Fibroblast of lung (primary cell): Measurements from ENCODE around the gene NUBPL. TPM values are rescaled to one million over a fixed set of nuclear protein-coding genes. Genes with fewer than 3 reads are reported as not detected.

ENCODE experiments used
- DNase-seq, 2 donors: peaks; one replicate each; pipeline versions ENCODE4 v3.0.0 to v3.0.0-alpha.2; 2010; ENCODE audit warnings: low read depth in 2 of 2
- H2AFZ ChIP-seq: 2 replicates; pipeline ENCODE4 v1.5.1; 2012; ENCODE audit warnings: low read length, control low read depth, inconsistent platforms
- H3K27ac ChIP-seq: 2 replicates; pipeline ENCODE4 v1.5.1; 2011; ENCODE audit warnings: low read length, control low read depth; ENCODE audit not compliant: insufficient read depth
- H3K27me3 ChIP-seq: 2 replicates; pipeline ENCODE4 v1.5.1; 2011; ENCODE audit warnings: mild to moderate bottlenecking, low read length; ENCODE audit not compliant: control insufficient read depth, insufficient read depth
- H3K36me3 ChIP-seq: 2 replicates; pipeline ENCODE4 v1.5.1; 2011; ENCODE audit warnings: low read length; ENCODE audit not compliant: control insufficient read depth, insufficient read depth
- H3K4me1 ChIP-seq: 2 replicates; pipeline ENCODE4 v1.5.1; 2011; ENCODE audit warnings: low read length; ENCODE audit not compliant: control insufficient read depth, insufficient read depth; ENCODE audit errors: extremely low read depth
- H3K4me2 ChIP-seq: 2 replicates; pipeline ENCODE4 v1.5.1; 2011; ENCODE audit warnings: low read length, control low read depth; ENCODE audit not compliant: insufficient read depth; ENCODE audit errors: extremely low read depth
- H3K4me3 ChIP-seq, 4 experiments: fragments of 200-600 bp in 1 of 4; sonication (generic) in 1 of 4; replicated peaks in 1 of 4; 2 replicates each; pipeline ENCODE4 v1.5.1; 2011 to 2016; ENCODE audit warnings: low read length in 4 of 4, low read depth in 3 of 4, mild to moderate bottlenecking in 3 of 4, control low read depth in 2 of 4, inconsistent platforms in 1 of 4, mixed read lengths in 1 of 4; ENCODE audit not compliant: insufficient read depth in 1 of 4; ENCODE audit errors: control extremely low read depth in 1 of 4
- H3K79me2 ChIP-seq: 2 replicates; pipeline ENCODE4 v1.5.1; 2012; ENCODE audit warnings: mild to moderate bottlenecking, low read length, inconsistent platforms; ENCODE audit not compliant: control insufficient read depth, insufficient read depth
- H3K9ac ChIP-seq: 2 replicates; pipeline ENCODE4 v1.5.1; 2011; ENCODE audit warnings: mild to moderate bottlenecking, low read length, control low read depth; ENCODE audit not compliant: insufficient read depth
- H3K9me3 ChIP-seq: 2 replicates; pipeline ENCODE4 v1.5.1; 2012; ENCODE audit warnings: low read depth, low read length; ENCODE audit not compliant: control insufficient read depth, insufficient read depth
- H4K20me1 ChIP-seq: 2 replicates; pipeline ENCODE4 v1.5.1; 2011; ENCODE audit warnings: low read length; ENCODE audit not compliant: control insufficient read depth, insufficient read depth; ENCODE audit errors: extremely low read depth
- EZH2 ChIP-seq: IDR thresholded peaks from 2 replicates; pipeline ENCODE4 v1.5.1; 2012; ENCODE audit warnings: low read length, control low read depth, mild to moderate bottlenecking; ENCODE audit errors: missing control alignments
- polyA plus RNA-seq, 2 donors: library from polyadenylated mRNA; depleted of rRNA in 1 of 2; stranded (reverse) in 1 of 2; unstranded in 1 of 2; fragments of >200 nt; gene quantifications; 2 replicates each; pipeline ENCODE4 v1.2.1, GENCODE V29; 2011 to 2012; ENCODE audit warnings: missing spikeins in 1 of 2
- total RNA-seq: library from RNA; depleted of rRNA; stranded (reverse); fragments of >200 nt; gene quantifications from 2 replicates; pipeline ENCODE4 v1.2.1, GENCODE V29; 2014
- TF ChIP-seq, protein P1 (sequence below), 2 donors: IDR thresholded peaks in 1 of 2; conservative IDR thresholded peaks in 1 of 2; 1 replicate in 1 of 2; 2 replicates in 1 of 2; pipeline ENCODE4 v1.5.1; 2011 to 2012; ENCODE audit warnings: low read length in 2 of 2, control low read depth in 1 of 2, inconsistent platforms in 1 of 2, low read depth in 1 of 2, mild to moderate bottlenecking in 1 of 2

NUBPL gene
- total and polyA plus RNA-seq, 2 donors (not counting 1 experiment from before 2014, with no cell fraction given) = 9.0 to 10.7 TPM

DNA sequence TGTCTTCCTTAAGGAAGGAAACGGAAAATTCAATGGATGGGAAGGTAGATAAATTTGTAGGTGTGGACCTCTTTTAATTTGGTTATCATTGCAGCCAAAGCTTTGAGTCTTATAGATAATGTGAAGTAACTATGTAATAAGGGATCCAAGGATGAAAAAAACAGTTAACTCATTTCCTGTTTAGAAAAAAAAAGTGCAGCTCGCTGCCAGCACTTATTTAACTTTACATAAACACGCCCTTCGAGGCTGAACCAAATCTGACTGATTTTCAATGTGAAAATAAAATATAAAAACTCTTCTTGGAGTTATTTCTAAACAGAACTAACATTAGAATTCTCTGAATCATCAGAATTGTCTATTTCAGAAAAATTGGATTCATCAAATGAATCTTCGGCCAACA is 7.0 kb downstream of the NUBPL start:
- Histone ChIP-seq H3K9ac (no peak overlapping the region), H3K4me2 (peak overlapping the region; percentile 68)

DNA sequence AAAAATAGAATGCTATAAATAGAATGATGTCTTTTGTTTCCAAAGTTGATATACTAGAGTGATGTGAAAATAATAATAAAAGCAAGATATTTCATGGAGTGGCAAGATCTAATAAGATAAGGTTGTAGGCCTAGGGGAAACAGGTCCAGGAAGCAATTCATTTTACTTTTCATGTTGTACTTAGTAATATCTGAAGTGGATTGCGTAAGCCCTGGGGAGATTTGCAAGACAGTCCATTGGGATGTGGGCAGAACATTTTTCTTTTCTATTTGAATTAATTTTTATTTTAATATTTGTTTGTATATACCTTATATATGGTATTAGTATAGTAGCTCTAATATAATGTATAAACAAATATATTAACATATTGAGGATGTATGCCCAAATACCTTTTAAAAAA is 7.5 kb downstream of the NUBPL start:
- Histone ChIP-seq H4K20me1 (no peaks in the 10 kb centered on the region), H2AFZ (no peak overlapping the region), H3K79me2 (no peaks in the 10 kb centered on the region), H3K9ac (no peak overlapping the region), H3K4me2 (peak overlapping the region; percentile 45), H3K36me3 (no peaks in the 10 kb centered on the region), H3K27me3 (no peaks in the 10 kb centered on the region), H3K4me1 (peaks cover 3% of the 10 kb centered on the region), H3K27ac (no peak overlapping the region), H3K9me3 (no peaks in the 10 kb centered on the region), H3K4me3 (no peak overlapping the region)
- peak; percentile 22 to 73 for DNase-seq
- TF ChIP-seq, protein P1, sequence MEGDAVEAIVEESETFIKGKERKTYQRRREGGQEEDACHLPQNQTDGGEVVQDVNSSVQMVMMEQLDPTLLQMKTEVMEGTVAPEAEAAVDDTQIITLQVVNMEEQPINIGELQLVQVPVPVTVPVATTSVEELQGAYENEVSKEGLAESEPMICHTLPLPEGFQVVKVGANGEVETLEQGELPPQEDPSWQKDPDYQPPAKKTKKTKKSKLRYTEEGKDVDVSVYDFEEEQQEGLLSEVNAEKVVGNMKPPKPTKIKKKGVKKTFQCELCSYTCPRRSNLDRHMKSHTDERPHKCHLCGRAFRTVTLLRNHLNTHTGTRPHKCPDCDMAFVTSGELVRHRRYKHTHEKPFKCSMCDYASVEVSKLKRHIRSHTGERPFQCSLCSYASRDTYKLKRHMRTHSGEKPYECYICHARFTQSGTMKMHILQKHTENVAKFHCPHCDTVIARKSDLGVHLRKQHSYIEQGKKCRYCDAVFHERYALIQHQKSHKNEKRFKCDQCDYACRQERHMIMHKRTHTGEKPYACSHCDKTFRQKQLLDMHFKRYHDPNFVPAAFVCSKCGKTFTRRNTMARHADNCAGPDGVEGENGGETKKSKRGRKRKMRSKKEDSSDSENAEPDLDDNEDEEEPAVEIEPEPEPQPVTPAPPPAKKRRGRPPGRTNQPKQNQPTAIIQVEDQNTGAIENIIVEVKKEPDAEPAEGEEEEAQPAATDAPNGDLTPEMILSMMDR (conservative IDR thresholded peaks at IDR 0.05 in 1 of 2, IDR thresholded peaks at IDR 0.05 in 1 of 2; ENCODE audit: low read depth in 1 of 2, low read length in 2 of 2) = no peak
- no peak for TF ChIP-seq EZH2

More for the DNA sequence above, 7.0 kb downstream of the NUBPL start:
- TF ChIP-seq EZH2 = no peak
- TF ChIP-seq, protein P1 (conservative IDR thresholded peaks at IDR 0.05 in 1 of 2, IDR thresholded peaks at IDR 0.05 in 1 of 2; ENCODE audit: low read depth in 1 of 2, low read length in 2 of 2) = no peak
- H3K79me2 ChIP-seq = no peaks in the 10 kb centered on the region
- H3K4me3 ChIP-seq = no peak overlapping the region
- no peak overlapping the region for H2AFZ ChIP-seq
- H3K4me1 ChIP-seq = peaks cover 3% of the 10 kb centered on the region
- no peaks in the 10 kb centered on the region for H3K9me3 ChIP-seq
- no peaks in the 10 kb centered on the region for H3K27me3 ChIP-seq
- DNase-seq = peak; percentile 15 to 68
- no peaks in the 10 kb centered on the region for H3K36me3 ChIP-seq
- H4K20me1 ChIP-seq = no peaks in the 10 kb centered on the region
- H3K27ac ChIP-seq = peak overlapping the region; percentile 31

DNA sequence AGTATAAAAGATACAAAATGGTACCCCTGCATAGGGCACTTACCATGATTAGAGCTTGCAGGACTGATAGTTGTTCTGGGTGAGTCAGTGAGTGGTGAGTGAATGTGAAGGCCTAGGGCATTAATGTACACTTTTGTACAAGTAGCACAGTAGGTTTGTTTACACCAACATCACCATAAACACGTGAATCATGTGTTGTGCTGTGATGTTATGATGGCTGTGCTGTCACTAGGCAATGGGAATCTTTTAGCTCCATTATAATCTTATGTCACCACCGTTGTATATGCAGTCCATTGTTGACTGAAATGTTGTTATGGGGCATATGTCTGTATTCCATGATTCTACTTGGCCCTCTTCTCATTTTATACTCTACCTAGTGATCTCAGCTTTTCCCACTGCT is 11.8 kb downstream of the NUBPL start:
- H3K79me2 ChIP-seq = no peaks in the 10 kb centered on the region
- no peak for DNase-seq

More for the DNA sequence above, 11.8 kb downstream of the NUBPL start:
- Histone ChIP-seq H3K4me2 (no peak overlapping the region), H3K4me3 (no peak overlapping the region), H3K9ac (no peak overlapping the region), H3K27ac (no peak overlapping the region), H4K20me1 (no peaks in the 10 kb centered on the region), H3K9me3 (no peaks in the 10 kb centered on the region), H3K27me3 (no peaks in the 10 kb centered on the region), H2AFZ (no peak overlapping the region), H3K36me3 (no peaks in the 10 kb centered on the region), H3K4me1 (no peaks in the 10 kb centered on the region)
- TF ChIP-seq EZH2 = no peak
- TF ChIP-seq, protein P1 (conservative IDR thresholded peaks at IDR 0.05 in 1 of 2, IDR thresholded peaks at IDR 0.05 in 1 of 2; ENCODE audit: low read depth in 1 of 2, low read length in 2 of 2) = no peak
